GM12892 (cell line): ENCODE results near the gene IL6R.

Source experiments
- POLR2A ChIP-seq: IDR thresholded peaks from 2 replicates; pipeline ENCODE4 v1.6.1; 2011; ENCODE audit warnings: low read depth, low read length, control low read depth
- POLR2AphosphoS5 ChIP-seq: IDR thresholded peaks from 2 replicates; pipeline ENCODE4 v1.6.1; 2011; ENCODE audit warnings: low read depth, low read length, control low read depth
- TAF1 ChIP-seq: IDR thresholded peaks from 2 replicates; pipeline ENCODE4 v1.6.1; 2011; ENCODE audit warnings: low read depth, mild to moderate bottlenecking, control low read depth, low read length, borderline replicate concordance

- TF ChIP-seq POLR2A = no peak
- no peak for TF ChIP-seq TAF1
- no peak for TF ChIP-seq POLR2AphosphoS5
Observed at GRCh38 chr1:154479764-154480421, 74.8 kb downstream of the IL6R start.
